ENCODE measurements around the gene OR14A2. TPM values are rescaled to one million over a fixed set of nuclear protein-coding genes. Genes with fewer than 3 reads are reported as not detected.

Gene OR14A2
- not detected in 2 replicates for total RNA-seq

GRCh38 chr1:247748041-247748440 is at the start of gene OR14A2:
Gene OR14A2, minus strand, starts transcription at chr1:247748141.

GRCh38 chr1:247760456-247760855 is 12.5 kb upstream of the OR14A2 start, which contains the start of gene OR1C1:
Gene OR1C1, minus strand, starts transcription at chr1:247760556. Its CDS starts 2,150 bp downstream, at chr1:247758406.

GRCh38 chr1:247738315-247738714 is 9.6 kb downstream of the OR14A2 start, which contains the start of gene OR14K1:
Gene OR14K1, plus strand, starts transcription at chr1:247738615. Its CDS starts 0 bp downstream, at chr1:247738615.

GRCh38 chr1:247716546-247716945 is 31.4 kb downstream of the OR14A2 start, which contains the start of gene OR6F1:
Gene OR6F1, minus strand, starts transcription at chr1:247716646. Its CDS starts 3,891 bp downstream, at chr1:247712755.

GRCh38 chr1:247679639-247680038 is 68.3 kb downstream of the OR14A2 start, which contains the start of gene OR13G1:
Gene OR13G1, minus strand, starts transcription at chr1:247679739. Its CDS starts 6,698 bp downstream, at chr1:247673041.

Other genes starting within 250 kb of the OR14A2 start
- gene OR2C3, start 211.7 kb downstream of the OR14A2 start, total RNA-seq = under 0.01 and 0.43 TPM in 2 replicates
- gene GCSAML, start 199.0 kb downstream of the OR14A2 start, total RNA-seq = under 0.01 and 0.22 TPM in 2 replicates
- gene OR2G2, start 159.8 kb downstream of the OR14A2 start, total RNA-seq = not detected in 2 replicates
- not detected in 2 replicates for gene OR2G3, start 142.6 kb downstream of the OR14A2 start, total RNA-seq
- not detected in 2 replicates for gene OR13G1, start 68.4 kb downstream of the OR14A2 start, total RNA-seq
- gene OR6F1, start 31.5 kb downstream of the OR14A2 start, total RNA-seq = not detected in 2 replicates
- gene OR14K1, start 9.5 kb downstream of the OR14A2 start, total RNA-seq = not detected in 2 replicates
- gene OR1C1, start 12.4 kb upstream of the OR14A2 start, total RNA-seq = not detected in 2 replicates
- not detected in 2 replicates for gene OR14A16, start 76.0 kb upstream of the OR14A2 start, total RNA-seq
- gene OR11L1, start 93.8 kb upstream of the OR14A2 start, total RNA-seq = not detected in 2 replicates
- 3.1 and 18.8 TPM in 2 replicates for gene TRIM58, start 109.0 kb upstream of the OR14A2 start, total RNA-seq
- gene OR2W3, start 147.4 kb upstream of the OR14A2 start, total RNA-seq = 1.6 and 6.2 TPM in 2 replicates
- gene OR2T8, start 172.1 kb upstream of the OR14A2 start, total RNA-seq = 0.98 TPM in 1 of 2 replicates, not detected in the other
- under 0.01 and 0.11 TPM in 2 replicates for gene OR2AJ1, start 176.7 kb upstream of the OR14A2 start, total RNA-seq
- gene OR2L8, start 200.7 kb upstream of the OR14A2 start, total RNA-seq = 0.39 TPM in 1 of 2 replicates, not detected in the other
- not detected in 2 replicates for gene OR2AK2, start 217.1 kb upstream of the OR14A2 start, total RNA-seq

All from placental epithelial cell (primary cell).